ENCODE results near the gene CEP170B. TPM values are rescaled to one million over a fixed set of nuclear protein-coding genes. Genes with fewer than 3 reads are reported as not detected.

Gene CEP170B
- total and polyA plus RNA-seq, 3 donors from 2014 or later: 33.9 to 79.7 (median 73.9) TPM

- WGBS, 2 donors: 87 to 89% methylated on average over 2 of the region's 2 CpGs
- DNase-seq: no peak
- Histone ChIP-seq H3K9me3 (no peaks in the 10 kb centered on the region), H3K4me3 (no peak overlapping the region), H3K4me1 (no peaks in the 10 kb centered on the region), H3K27ac (no peak overlapping the region), H3K27me3 (no peaks in the 10 kb centered on the region), H3K36me3 (ENCODE audit: low read depth, missing control alignments) (no peaks in the 10 kb centered on the region)
- TF ChIP-seq CTCF (IDR thresholded peaks at IDR 0.05): no peak
- no peak for TF ChIP-seq POLR2A (IDR thresholded peaks at IDR 0.05)
- intact Hi-C loops (cut with DNase I; ENCODE audit: low total_unique reads): no loop called here
Observed at GRCh38 chr14:104938436-104938835, 73.4 kb downstream of the CEP170B start.

DNA sequence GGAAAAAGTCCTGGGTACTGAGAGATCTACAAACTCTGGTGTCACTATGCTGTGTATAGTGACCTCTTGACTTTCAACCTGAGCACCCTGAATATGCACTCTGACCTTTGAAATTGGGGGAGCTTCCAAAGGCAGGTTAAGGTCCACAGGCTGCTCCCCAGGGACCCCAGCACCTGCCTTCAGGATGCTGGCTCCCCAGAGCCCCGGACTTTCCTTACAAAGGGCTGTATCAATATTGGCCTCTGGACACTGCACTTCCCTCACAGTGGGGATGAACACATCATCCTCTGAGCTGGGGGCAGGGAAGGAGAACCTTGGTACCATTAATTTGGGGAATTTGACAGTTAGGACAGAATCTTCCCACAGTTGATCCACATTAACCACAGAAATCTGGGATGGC, 73.9 kb downstream of the CEP170B start:
- no peak for TF ChIP-seq POLR2A (IDR thresholded peaks at IDR 0.05)
- no peak for TF ChIP-seq CTCF (IDR thresholded peaks at IDR 0.05)
- Histone ChIP-seq H3K4me3 (no peak overlapping the region), H3K4me1 (no peaks in the 10 kb centered on the region), H3K27ac (no peak overlapping the region), H3K27me3 (no peaks in the 10 kb centered on the region), H3K9me3 (no peaks in the 10 kb centered on the region), H3K36me3 (ENCODE audit: low read depth, missing control alignments) (no peaks in the 10 kb centered on the region)
- WGBS, 2 donors: 89 to 100% methylated on average over 1 of the region's 1 CpG
- intact Hi-C loops (cut with DNase I; ENCODE audit: low total_unique reads): no loop called here
- no peak for DNase-seq

GRCh38 chr14:104939666-104940410, 74.8 kb downstream of the CEP170B start:
- H3K27me3 ChIP-seq: no peaks in the 10 kb centered on the region
- TF ChIP-seq POLR2A (IDR thresholded peaks at IDR 0.05) (no peak), CTCF (IDR thresholded peaks at IDR 0.05) (no peak)
- no peak for DNase-seq
- H3K9me3 ChIP-seq: no peaks in the 10 kb centered on the region
- no peaks in the 10 kb centered on the region for H3K4me1 ChIP-seq
- WGBS, 2 donors: 71 to 72% methylated on average over 8 to 11 of the region's 11 CpGs
- intact Hi-C loops (cut with DNase I; ENCODE audit: low total_unique reads): no loop called here
- H3K27ac ChIP-seq: no peak overlapping the region
- H3K4me3 ChIP-seq: no peak overlapping the region
- H3K36me3 ChIP-seq (ENCODE audit: low read depth, missing control alignments): no peaks in the 10 kb centered on the region

- Histone ChIP-seq H3K9me3 (no peaks in the 10 kb centered on the region), H3K27ac (no peak overlapping the region), H3K36me3 (ENCODE audit: low read depth, missing control alignments) (no peaks in the 10 kb centered on the region), H3K4me1 (no peaks in the 10 kb centered on the region), H3K27me3 (no peaks in the 10 kb centered on the region), H3K4me3 (no peak overlapping the region)
- intact Hi-C loops (cut with DNase I; ENCODE audit: low total_unique reads): no loop called here
- 79 to 83% methylated on average over 3 of the region's 3 CpGs for WGBS, 2 donors
- DNase-seq: no peak
- TF ChIP-seq CTCF (IDR thresholded peaks at IDR 0.05) (peak in 1 of 3 experiments; percentile 16), POLR2A (IDR thresholded peaks at IDR 0.05) (no peak)
Observed at GRCh38 chr14:104940526-104941150, 75.6 kb downstream of the CEP170B start.

Data from testis (tissue), 3 donors.